ENCODE results near the gene PREP. TPM values are rescaled to one million over a fixed set of nuclear protein-coding genes. Genes with fewer than 3 reads are reported as not detected.
"Not testable (repeated sequence)": the region's sequence is repeated elsewhere in the genome, so short reads cannot be mapped to it uniquely, and the experiment has no call there.

The PREP gene
- total RNA-seq, 1 experiment from 2014 or later: 32.7 TPM

DNA sequence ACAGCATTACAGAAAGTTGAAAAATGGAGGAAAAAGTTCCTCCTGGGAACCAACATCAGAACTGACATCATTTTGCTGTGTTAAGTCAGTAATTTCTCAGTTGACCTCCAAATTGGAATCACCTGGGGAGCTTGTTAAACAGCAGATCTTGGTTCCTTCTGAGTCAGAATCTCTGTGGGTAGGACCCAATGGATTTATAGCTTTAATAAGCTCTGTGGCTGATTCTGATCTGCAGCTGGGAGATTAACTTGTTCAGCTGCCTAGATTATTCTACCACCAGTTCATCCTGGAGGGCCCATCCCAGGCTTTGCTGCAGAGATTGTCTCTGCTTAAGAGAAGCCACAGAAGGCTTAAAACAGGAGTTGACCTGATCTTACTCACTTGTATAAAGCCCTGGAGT, 132.4 kb downstream of the PREP start:
- DNase-seq (ENCODE audit: low read depth): peak; percentile 42

DNA sequence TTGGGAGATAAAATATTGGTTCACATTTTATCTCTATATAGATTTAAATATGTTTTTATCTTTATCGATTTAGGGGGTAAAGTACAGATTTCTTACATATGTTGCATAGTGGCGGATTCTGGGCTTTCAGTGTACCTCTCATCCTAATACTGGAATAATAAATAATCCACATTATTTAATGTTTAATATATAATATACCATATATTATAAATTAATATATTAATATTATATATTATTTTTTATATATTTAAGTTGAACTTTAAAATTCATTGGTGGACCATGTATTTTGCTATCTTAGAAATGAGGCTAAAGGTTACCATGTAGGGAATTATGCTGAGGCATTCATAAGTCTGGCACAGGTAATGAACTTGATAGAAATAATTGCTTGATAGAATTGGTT, 133.5 kb downstream of the PREP start:
- DNase-seq (ENCODE audit: low read depth): no peak

DNA sequence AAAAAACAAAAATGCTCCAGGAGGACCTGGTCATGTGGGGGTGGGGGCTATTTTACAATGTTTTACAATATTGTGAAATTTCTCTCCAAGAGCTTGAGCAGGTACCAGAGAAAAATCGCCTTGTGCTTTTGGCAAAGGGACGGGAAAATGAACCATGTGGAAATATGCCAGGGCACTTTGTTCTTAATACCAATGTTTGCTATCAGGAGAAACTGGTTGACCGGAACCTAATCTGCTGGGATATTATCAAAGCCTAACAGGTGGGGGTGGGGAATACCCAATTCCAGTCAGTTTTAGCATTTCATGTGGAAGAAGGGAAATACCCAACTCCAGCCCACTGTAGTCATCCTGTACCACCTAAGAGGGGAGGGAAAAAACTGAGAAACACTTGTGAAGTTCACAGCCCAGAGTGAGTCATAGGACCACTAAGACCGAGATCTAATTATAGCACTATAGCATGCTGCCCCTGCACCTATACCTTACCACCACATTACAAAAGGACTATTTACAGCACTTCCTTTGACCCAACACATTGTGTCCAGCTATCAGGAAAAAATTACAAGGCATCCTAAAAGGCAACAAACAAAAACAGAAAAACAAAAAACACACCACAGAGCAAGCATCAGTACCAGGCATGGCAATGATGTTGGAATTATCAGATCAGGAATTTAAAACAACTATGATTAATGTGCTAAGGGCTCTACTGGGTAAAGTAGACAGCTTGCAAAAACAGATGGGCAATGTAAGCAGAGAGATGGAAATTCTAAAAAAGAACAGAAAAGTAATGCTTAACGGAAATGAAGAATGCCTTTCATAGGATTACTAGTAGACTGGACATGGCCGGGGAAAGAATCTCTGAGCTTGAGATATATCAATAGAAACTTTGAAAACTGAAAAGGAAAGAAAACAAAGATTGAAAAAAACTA, 138.9 kb downstream of the PREP start:
- DNase-seq (ENCODE audit: low read depth): peak; percentile 14

DNA sequence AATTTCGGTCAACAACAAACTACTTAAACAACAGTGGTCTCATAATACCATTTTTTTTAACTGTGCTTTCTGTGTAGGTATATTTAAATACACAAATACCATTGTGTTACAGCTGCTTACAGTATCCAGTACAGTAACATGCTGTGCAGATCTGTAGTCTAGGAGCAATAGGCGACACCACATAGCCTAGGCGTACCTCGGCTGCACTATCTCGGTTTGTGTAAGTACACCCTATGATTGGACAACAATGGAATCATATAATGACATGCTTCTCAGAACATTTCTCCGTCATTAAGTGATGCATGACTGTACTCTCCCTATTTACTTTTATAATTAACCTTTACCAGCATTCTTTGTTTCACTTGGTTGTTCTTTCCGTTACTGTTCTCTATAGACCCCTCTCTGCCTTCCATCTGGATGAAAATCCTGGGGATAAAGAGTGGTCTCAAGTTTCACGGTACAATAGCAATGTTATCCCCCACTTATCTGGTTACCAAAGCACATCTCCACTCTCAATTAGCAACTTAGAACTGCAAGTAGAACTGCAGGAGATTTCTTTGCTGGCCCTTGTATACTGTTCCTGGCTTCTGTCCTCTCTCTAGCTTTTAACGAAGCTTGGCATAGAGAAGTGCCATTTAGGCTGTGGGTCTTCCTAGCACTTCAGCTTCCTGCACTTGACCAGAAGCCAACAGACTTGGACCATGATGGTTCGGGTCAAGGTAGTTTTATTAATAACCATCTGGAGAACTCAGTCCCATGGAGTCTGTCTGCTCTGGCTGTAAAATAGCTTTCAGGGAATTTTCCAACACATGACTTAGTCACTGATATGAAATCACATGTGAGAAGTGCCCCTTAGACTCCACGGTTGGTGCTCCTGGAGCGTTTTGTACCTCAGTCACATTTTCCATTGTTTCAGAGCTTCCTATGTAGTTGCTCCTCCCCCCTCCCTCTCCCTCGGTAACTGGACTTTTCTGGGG, 142.7 kb downstream of the PREP start:
- DNase-seq (ENCODE audit: low read depth): no peak

DNA sequence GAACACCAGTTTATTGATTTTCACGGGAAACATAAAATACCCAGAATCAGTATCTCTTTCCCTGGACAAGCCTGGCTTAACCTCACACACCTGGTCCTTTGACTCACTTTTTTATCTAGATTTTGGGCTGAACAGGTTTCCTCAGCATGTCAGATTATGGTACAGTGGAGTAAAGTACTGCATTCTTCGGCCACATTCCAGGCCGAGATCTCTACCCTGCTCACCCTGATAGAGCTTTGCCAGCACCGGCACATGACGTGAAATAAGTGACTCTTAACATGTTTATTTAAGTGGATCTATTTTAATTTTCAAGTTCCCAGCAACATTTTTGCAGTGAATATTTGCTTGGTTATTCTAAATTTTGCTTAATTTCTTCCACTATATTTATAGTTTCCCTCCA, 144.1 kb downstream of the PREP start:
- DNase-seq (ENCODE audit: low read depth): no peak

DNA sequence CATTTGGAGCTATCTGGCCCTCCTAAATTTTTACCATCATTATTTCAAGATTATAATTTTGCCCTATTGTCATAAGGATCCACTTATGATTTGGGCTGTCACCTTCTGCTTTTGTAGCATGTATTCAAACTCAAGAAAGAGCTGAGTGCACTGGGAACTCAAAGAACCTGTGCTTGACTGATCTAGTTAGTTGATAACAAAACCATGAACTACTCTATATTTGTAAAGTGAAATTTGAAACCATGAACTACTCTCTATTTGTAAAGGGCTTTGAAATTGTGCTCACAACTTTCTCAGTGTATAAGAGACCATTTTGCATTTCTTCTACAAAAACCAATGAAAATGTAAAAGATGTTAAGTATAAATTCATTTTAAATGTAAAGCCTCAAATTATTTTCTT, 145.5 kb downstream of the PREP start:
- no peak for DNase-seq (ENCODE audit: low read depth)

DNA sequence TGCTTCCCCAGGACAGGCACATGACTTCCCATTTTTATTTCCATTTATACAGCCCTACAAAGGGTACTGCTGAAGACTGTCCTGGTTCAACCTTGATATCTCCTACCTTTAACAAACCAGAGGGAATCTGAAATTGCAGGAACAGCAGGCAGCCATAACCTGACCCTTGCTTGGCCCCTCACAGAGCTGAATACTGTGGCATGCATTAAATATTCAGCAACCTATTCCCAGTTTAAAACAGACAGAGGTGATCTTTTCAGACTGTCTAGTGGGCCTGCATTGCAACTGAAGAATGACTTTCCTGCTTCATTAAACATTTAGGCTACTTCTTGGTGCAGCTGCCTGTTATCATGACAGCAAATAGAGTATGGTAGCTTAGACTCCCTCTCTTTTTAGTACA, 146.3 kb downstream of the PREP start:
- no peak for DNase-seq (ENCODE audit: low read depth)

DNA sequence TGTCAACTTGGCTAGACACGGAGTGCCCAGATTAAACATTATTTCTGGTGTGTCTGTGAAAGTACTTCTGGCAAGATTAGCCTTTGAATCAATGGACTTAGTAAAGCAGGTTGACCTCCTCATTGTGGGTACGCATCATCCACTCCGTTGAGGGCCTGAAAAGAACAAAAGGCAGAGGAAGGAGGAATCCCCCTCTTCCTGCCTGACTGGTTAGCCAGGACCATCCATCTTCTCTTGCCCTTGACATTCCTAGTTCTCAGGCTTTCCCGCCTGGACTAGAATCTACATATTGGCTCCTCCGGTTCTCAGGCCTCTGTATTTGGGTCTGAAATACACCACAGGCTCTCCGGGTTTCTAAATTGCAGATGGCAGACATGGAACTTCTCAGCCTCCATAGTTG, 149.1 kb downstream of the PREP start:
- no peak for DNase-seq (ENCODE audit: low read depth)

DNA sequence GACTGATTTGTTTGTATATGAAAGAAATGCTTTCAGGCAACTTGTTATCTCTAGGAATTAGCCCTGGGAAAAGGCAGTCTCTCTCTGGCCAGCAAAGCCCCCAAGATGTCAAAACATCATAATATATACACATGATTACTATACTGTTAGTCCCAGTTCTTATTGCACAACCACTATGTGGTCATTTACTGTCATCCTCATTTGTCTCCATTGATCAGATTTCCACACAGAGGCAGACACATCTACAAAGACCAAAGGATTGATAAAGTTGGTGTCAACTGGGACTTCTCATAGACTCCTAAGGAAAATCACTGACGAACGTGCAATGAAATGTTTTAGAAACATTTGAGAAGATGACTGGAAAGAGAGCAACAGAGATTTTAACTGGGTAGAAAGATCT, 151.2 kb downstream of the PREP start:
- DNase-seq (ENCODE audit: low read depth): no peak

DNA sequence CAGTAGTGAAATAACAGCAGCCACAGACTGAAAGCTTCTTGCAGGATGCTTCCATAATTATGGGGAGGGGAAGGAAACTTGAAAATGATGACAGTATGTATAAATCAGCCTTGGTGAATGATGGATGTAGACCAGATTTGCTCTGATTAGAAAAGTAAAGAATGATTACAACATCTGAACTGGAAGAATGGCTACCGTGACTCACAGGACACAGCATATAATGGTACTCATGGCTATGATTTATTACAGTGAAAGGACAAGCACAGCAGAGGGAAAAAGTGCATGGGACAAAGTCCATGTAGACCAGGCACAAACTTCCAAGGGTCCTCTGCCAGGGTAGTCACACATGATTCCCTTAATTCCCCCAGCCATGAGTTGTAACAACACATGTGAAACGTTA, 152.3 kb downstream of the PREP start:
- peak; percentile 41 for DNase-seq (ENCODE audit: low read depth)

DNA sequence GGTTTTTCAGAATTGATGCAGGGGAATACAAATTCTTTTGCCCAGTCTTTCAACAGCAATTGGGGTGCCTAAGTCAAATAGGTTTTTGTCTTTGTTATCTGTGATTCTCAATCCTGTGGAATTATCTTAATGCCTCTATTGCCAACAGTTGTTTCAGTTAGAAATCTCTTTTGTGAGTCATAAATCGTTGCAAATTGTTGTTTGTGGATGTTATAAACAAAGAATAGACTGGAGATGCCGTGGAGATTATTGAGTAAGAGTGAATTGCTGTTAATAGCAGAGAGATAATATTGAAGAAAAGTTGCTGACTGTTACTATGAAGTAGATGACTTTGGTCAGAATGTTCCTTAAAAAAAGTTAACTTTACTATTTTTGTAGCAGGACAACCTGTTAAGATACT, 159.4 kb downstream of the PREP start:
- peak; percentile 43 for DNase-seq (ENCODE audit: low read depth)

DNA sequence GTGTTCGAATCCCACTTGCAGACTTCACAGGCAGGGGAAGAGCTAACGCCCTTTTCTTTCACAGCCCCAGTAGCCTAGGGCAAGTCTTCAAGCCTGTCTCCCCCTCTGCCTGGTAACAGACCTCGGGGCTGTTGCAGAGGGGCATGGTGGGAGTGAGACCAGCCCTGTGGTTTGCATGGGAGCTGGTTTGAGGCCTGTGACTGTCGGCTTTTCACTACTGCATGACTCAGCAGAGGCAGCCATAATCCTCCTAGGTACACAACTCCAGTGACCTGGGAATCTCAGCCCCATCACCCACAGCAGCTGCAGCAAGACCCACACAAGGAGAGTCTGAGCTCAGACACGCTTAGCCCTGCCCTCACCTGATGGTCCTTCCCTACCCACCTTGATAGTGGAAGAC, 167.7 kb downstream of the PREP start:
- no peak for DNase-seq (ENCODE audit: low read depth)

DNA sequence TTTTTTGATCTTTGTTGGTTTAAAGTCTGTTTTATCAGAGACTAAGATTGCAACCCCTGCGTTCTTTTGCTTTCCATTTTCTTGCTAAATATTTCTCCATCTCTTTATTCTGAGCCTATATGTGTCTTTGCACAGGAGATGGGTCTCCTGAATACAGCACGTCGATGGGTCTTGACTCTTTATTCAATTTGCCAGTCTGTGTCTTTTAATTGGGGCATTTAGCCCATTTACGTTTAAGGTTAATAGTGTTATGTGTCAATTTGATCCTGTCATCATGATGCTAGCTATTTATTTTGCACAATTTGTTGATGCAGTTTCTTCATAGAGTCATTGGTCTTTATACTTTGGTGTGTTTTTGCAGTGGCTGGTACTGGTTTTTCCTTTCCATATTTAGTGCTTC, 171.1 kb downstream of the PREP start:
- DNase-seq (ENCODE audit: low read depth): not testable (repeated sequence)

Other genes starting within 250 kb of the PREP start
- gene POPDC3, start 223.1 kb downstream of the PREP start, total RNA-seq (2014; rRNA removed): 64.8 and 77.9 TPM in 2 replicates

All from LHCN-M2 (cell line).